Measurements from ENCODE around the gene ITGB2. TPM values are rescaled to one million over a fixed set of nuclear protein-coding genes. Genes with fewer than 3 reads are reported as not detected.
"Not testable (repeated sequence)": the region's sequence is repeated elsewhere in the genome, so short reads cannot be mapped to it uniquely, and the experiment has no call there.

The ITGB2 gene
- total and polyA plus RNA-seq, 11 donors: 6.1 to 253 (median 20.6) TPM

- intact Hi-C loops (cut with DNase I): no loop called here
- peaks cover 0 to 28% (median 0%) of the 10 kb centered on the region in 9 donors for H3K36me3 ChIP-seq
- no peaks in the 10 kb centered on the region for H3K9me3 ChIP-seq
- peaks cover 0 to 54% (median 5%) of the 10 kb centered on the region in 12 donors for H3K4me1 ChIP-seq
- H3K27ac ChIP-seq: peak overlapping the region in 1 of 12 donors; percentile 94
- H3K27me3 ChIP-seq: no peaks in the 10 kb centered on the region
- 89 to 98% (median 89%) methylated on average over 9 to 11 of the region's 11 CpGs for WGBS, 4 donors
- TF ChIP-seq CTCF (IDR thresholded peaks at IDR 0.05) (no peak), POLR2A (IDR thresholded peaks at IDR 0.05) (no peak)
- DNase-seq (peak in 3 of 5 donors; percentile 13 to 37 (median 23)), ATAC-seq (no peak)
- no peak overlapping the region for H3K4me3 ChIP-seq
Observed at GRCh38 chr21:44883250-44883649, 37.4 kb downstream of the ITGB2 start.

- ATAC-seq (peak in 2 of 4 donors; percentile 14 to 23), DNase-seq (peak in 2 of 5 donors; percentile 26)
- intact Hi-C loops (cut with DNase I): no loop called here
- Histone ChIP-seq H3K36me3 (peaks cover 0 to 9% (median 0%) of the 10 kb centered on the region in 9 donors), H3K27ac (peak overlapping the region in 10 of 12 donors; percentile 42 to 94 (median 54)), H3K4me3 (no peak overlapping the region), H3K4me1 (peaks cover 0 to 73% (median 4%) of the 10 kb centered on the region in 12 donors), H3K9me3 (no peaks in the 10 kb centered on the region), H3K27me3 (no peaks in the 10 kb centered on the region)
- 61 to 75% (median 71%) methylated on average over 6 of the region's 6 CpGs for WGBS, 4 donors
- TF ChIP-seq POLR2A (IDR thresholded peaks at IDR 0.05) (no peak), CTCF (IDR thresholded peaks at IDR 0.05) (no peak)
Observed at GRCh38 chr21:44881198-44881872, 39.4 kb downstream of the ITGB2 start.

GRCh38 chr21:44880405-44881197 is 40.1 kb downstream of the ITGB2 start:
- Histone ChIP-seq H3K4me1 (peaks cover 0 to 80% (median 6%) of the 10 kb centered on the region in 12 donors), H3K27me3 (no peaks in the 10 kb centered on the region), H3K9me3 (no peaks in the 10 kb centered on the region), H3K4me3 (no peak overlapping the region), H3K36me3 (peaks cover 0 to 2% (median 0%) of the 10 kb centered on the region in 9 donors), H3K27ac (peak overlapping the region in 11 of 12 donors; percentile 5 to 94 (median 54))
- peak; percentile 40 to 81 (median 50) for ATAC-seq
- peak in 1 of 5 donors; percentile 22 for DNase-seq
- WGBS, 4 donors: 54 to 63% (median 57%) methylated on average over 8 of the region's 8 CpGs
- intact Hi-C loops (cut with DNase I): no loop called here
- TF ChIP-seq CTCF (IDR thresholded peaks at IDR 0.05) (no peak), POLR2A (IDR thresholded peaks at IDR 0.05) (no peak)

- intact Hi-C loops (cut with DNase I): loop anchor here in 2 of 10 donors (5.0 to 10.0 kb wide), 3 partner anchors 53 to 256 kb away; no protein-coding TSS in a partner anchor
- not testable (repeated sequence) for H3K36me3 ChIP-seq, ATAC-seq, H3K27me3 ChIP-seq, H3K4me3 ChIP-seq, H3K9me3 ChIP-seq
- Histone ChIP-seq H3K27ac (peak overlapping the region in 2 of 12 donors; percentile 2 to 94), H3K4me1 (peaks cover 0 to 90% (median 15%) of the 10 kb centered on the region in 12 donors)
- DNase-seq: peak in 1 of 5 donors; percentile 23
- WGBS, 4 donors: 95 to 97% (median 96%) methylated on average over 8 of the region's 8 CpGs
Observed at GRCh38 chr21:44879238-44879637, 41.5 kb downstream of the ITGB2 start.

Data from heart left ventricle (tissue), 16 donors.